Stimulated activated memory B cell treated with anti-CD40 and anti-IgM and Interleukin-4, amounts not matched to agents 10 μg/mL and 1 μg/mL and 100 μg/mL, for 72 hours (primary cell): Measurements from ENCODE around the gene MARK4.
A peak's percentile ranks its signal among the peaks of the same experiment; 100 is the strongest.
"Not testable (repeated sequence)": the region's sequence is repeated elsewhere in the genome, so short reads cannot be mapped to it uniquely, and the experiment has no call there.

Source experiments
- ATAC-seq: fragments of 150-1000 bp; cut with Tn5 transposase; 2 replicates; pipeline ENCODE4 v1.10.0; 2021
- H3K27ac Mint-ChIP-seq: one replicate; pipeline ENCODE4 v1.8.0; 2022; ENCODE audit warnings: mild to moderate bottlenecking, mixed read lengths
- H3K27me3 Mint-ChIP-seq: one replicate; pipeline ENCODE4 v1.8.0; 2022; ENCODE audit warnings: mixed read lengths
- H3K36me3 Mint-ChIP-seq: one replicate; pipeline ENCODE4 v1.8.0; 2022; ENCODE audit warnings: mixed read lengths
- H3K4me1 Mint-ChIP-seq: one replicate; pipeline ENCODE4 v1.8.0; 2022; ENCODE audit warnings: mixed read lengths
- H3K4me3 Mint-ChIP-seq: one replicate; pipeline ENCODE4 v1.8.0; 2022; ENCODE audit warnings: mild to moderate bottlenecking, moderate library complexity, mixed read lengths
- H3K9me3 Mint-ChIP-seq: one replicate; pipeline ENCODE4 v1.8.0; 2022; ENCODE audit warnings: mixed read lengths

Gene MARK4

DNA sequence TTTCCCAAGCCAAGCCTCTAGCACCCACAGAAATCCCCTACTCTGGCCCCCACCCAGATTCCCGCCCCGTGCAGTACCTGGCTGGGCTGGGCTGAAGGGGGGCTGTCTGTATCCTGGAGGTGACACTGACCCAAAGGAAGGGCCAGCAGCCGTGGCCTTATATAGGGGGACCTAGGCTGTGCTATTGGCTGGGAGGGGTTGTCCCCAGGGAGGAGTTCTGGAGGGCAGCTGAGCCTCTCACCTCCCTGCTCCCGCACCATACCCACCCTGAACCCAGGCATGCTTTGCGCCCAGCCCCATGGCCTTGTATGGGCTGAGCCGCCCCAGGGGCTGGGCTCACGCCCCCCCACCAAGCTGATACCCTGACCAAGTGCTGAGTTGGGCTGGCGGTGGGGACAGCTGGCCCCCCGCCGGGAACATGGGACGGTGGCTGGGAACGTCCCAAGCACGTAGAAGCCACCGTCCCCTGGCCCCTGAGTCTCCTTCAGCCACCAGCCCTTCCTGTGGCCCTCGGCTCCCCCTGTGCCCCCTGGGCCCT is 71.7 kb downstream of the MARK4 start, which contains the start of gene CKM:
TSS of gene CKM (minus strand) at position 132 of the 538 bp plus-strand sequence. CDS start 3,162 bp downstream, outside the sequence.
- peaks cover 69% of the 10 kb centered on the region for H3K27me3 Mint-ChIP-seq
- peaks cover 8% of the 10 kb centered on the region for H3K4me1 Mint-ChIP-seq
- H3K27ac Mint-ChIP-seq = no peak within 1 kb of the TSS
- H3K4me3 Mint-ChIP-seq = no peak within 1 kb of the TSS
- ATAC-seq = no peak
- no peaks in the 10 kb centered on the region for H3K36me3 Mint-ChIP-seq
- no peaks in the 10 kb centered on the region for H3K9me3 Mint-ChIP-seq

DNA sequence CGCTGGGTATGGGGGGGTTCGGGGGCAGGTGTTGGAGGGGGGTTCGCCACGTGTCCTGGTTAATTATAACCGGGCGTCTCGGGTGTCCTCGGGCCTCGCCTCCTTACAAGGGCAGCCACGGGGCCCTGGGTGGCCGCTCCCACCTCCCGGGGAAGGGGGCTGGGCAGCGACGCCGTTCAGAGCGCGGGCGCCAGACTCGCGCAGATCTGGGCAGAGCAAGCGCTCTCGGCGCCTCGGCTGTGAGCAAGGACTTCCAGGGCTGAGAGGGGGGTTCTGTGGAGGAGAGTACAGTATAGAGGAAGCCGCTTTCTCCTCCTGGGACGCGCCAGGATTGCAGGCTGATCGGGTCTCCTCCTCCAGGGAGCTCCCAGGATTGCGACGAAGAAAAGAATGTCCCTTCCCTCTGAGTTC is 72.6 kb downstream of the MARK4 start:
- Mint-ChIP-seq H3K4me3 (no peak overlapping the region), H3K27ac (no peak overlapping the region), H3K36me3 (no peaks in the 10 kb centered on the region), H3K9me3 (no peaks in the 10 kb centered on the region), H3K27me3 (peaks cover 69% of the 10 kb centered on the region), H3K4me1 (peaks cover 8% of the 10 kb centered on the region)
- no peak for ATAC-seq

GRCh38 chr19:45324349-45324907 is 73.4 kb downstream of the MARK4 start:
- Mint-ChIP-seq H3K4me1 (peaks cover 8% of the 10 kb centered on the region), H3K27ac (no peak overlapping the region), H3K27me3 (peaks cover 74% of the 10 kb centered on the region), H3K36me3 (no peaks in the 10 kb centered on the region), H3K9me3 (no peaks in the 10 kb centered on the region), H3K4me3 (no peak overlapping the region)
- no peak for ATAC-seq

DNA sequence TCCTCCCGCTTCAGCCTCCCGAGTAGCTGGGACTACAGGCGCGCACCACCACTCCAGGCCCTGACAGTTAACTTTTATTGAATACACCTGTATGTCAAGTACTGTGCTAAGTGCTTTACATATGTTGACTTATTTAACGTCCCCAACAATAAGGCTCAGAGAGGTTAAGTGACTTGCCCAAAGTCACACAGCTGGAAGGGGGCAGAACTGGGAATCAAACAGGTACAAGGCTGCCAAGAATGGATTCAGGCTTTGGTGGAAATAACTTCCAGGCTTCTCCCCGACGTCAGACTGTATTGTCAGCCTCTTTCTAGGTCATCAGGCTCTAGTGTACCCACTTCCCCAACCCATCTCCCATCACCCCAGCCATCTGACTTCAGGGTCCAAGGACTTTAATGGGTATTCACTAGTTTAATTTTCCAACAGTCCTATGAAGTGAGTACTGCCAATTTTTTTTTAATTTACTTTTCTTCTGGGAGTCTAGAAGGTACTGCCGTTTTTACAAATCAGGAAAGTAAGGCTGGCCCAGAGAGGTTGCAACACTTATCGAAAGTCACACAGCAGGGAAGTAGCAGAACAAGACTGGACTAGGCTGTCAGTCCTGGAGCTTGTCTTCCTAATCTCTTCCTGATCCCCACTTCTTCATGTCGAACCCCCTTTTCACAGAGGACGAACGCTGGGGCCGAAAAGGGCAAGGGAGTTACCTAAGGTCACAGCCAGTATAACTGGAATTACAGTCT is 76.5 kb downstream of the MARK4 start:
- no peak overlapping the region for H3K4me3 Mint-ChIP-seq
- peaks cover 8% of the 10 kb centered on the region for H3K4me1 Mint-ChIP-seq
- H3K36me3 Mint-ChIP-seq = no peaks in the 10 kb centered on the region
- no peaks in the 10 kb centered on the region for H3K9me3 Mint-ChIP-seq
- H3K27ac Mint-ChIP-seq = no peak overlapping the region
- H3K27me3 Mint-ChIP-seq = peaks cover 68% of the 10 kb centered on the region
- no peak for ATAC-seq

DNA sequence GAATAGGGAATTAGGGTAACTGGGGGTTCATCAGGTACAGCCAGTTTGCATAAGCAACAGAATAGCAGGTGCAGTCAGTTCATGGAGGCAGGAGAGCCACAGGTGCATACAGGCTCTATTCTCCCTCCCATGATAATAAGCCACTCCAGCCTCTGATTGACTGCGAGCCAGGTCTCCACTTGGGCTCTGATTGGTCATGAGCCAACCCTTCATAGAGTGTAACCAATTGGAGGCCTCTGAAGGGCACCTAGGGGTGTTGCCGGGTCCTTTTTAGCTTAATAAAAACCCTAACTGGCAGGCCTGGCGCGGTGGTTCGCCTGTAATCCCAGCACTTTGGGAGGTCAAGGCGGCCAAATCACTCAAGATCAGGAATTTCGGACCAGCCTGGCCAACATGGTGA is 80.3 kb downstream of the MARK4 start:
- no peak overlapping the region for H3K27ac Mint-ChIP-seq
- H3K9me3 Mint-ChIP-seq = no peaks in the 10 kb centered on the region
- no peak overlapping the region for H3K4me3 Mint-ChIP-seq
- no peak for ATAC-seq
- H3K4me1 Mint-ChIP-seq = peaks cover 3% of the 10 kb centered on the region
- H3K36me3 Mint-ChIP-seq = no peaks in the 10 kb centered on the region
- H3K27me3 Mint-ChIP-seq = peaks cover 42% of the 10 kb centered on the region

DNA sequence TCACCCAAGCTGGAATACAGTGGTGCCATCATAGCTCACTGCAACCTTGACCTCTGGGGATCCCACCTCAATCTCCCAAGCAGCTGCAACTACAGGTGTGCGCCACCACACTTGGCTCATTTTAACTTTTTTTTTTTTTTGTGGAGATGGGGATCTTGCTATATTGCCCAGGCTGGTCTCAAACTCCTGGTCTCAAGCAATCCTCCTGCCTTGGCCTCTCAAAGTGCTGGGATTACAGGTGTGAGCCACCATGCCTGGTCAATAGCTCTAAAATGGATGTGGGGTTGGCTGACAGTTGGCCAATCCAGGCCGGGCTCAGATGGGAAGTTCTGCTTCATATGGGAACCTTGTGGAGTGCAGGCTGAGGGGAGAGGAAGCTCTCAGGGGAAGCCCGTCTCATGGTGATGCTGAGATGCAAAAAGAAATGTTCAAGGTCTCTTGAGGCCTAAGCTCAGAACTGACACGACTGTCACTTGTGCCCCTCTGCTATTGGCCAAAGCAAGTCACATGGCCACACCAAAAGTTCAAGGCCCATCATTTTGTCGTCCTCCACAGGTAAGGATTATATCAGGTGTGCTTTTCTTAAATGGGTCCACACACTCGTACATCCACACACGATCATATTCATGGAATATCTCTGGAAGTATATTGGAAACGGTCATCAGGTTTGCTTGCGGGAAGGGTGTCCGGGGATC is 82.7 kb downstream of the MARK4 start:
- Mint-ChIP-seq H3K36me3 (no peaks in the 10 kb centered on the region), H3K4me1 (peaks cover 5% of the 10 kb centered on the region), H3K9me3 (no peaks in the 10 kb centered on the region), H3K27ac (no peak overlapping the region), H3K27me3 (peaks cover 48% of the 10 kb centered on the region), H3K4me3 (no peak overlapping the region)
- ATAC-seq = no peak

- H3K4me1 Mint-ChIP-seq, H3K4me3 Mint-ChIP-seq, ATAC-seq, H3K36me3 Mint-ChIP-seq, H3K9me3 Mint-ChIP-seq, H3K27ac Mint-ChIP-seq: not testable (repeated sequence)
- H3K27me3 Mint-ChIP-seq = peaks cover 48% of the 10 kb centered on the region
Observed at GRCh38 chr19:45334881-45335280, 83.8 kb downstream of the MARK4 start.

- Mint-ChIP-seq H3K4me1 (peaks cover 13% of the 10 kb centered on the region), H3K9me3 (no peaks in the 10 kb centered on the region), H3K36me3 (no peaks in the 10 kb centered on the region), H3K27me3 (peaks cover 39% of the 10 kb centered on the region), H3K27ac (no peak overlapping the region), H3K4me3 (no peak overlapping the region)
- ATAC-seq = no peak
Observed at GRCh38 chr19:45336696-45337251, 85.7 kb downstream of the MARK4 start.

GRCh38 chr19:45339629-45340028 is 88.6 kb downstream of the MARK4 start:
- H3K36me3 Mint-ChIP-seq = no peaks in the 10 kb centered on the region
- H3K27ac Mint-ChIP-seq = no peak overlapping the region
- H3K9me3 Mint-ChIP-seq = no peaks in the 10 kb centered on the region
- no peak overlapping the region for H3K4me3 Mint-ChIP-seq
- H3K27me3 Mint-ChIP-seq = peaks cover 36% of the 10 kb centered on the region
- H3K4me1 Mint-ChIP-seq = peaks cover 13% of the 10 kb centered on the region
- ATAC-seq = no peak

- Mint-ChIP-seq H3K4me1 (peaks cover 13% of the 10 kb centered on the region), H3K4me3 (peak within 1 kb of the TSS; percentile 55)
- ATAC-seq = peak; percentile 17
Observed at GRCh38 chr19:45340232-45340898, 89.3 kb downstream of the MARK4 start, which contains the start of gene KLC3. Gene KLC3, plus strand, starts transcription at chr19:45340750. Its CDS starts 4,792 bp downstream, at chr19:45345542.

GRCh38 chr19:45340899-45341453 is 89.9 kb downstream of the MARK4 start:
- peak; percentile 37 for ATAC-seq
- H3K4me3 Mint-ChIP-seq = no peak overlapping the region
- no peaks in the 10 kb centered on the region for H3K9me3 Mint-ChIP-seq
- peaks cover 50% of the 10 kb centered on the region for H3K27me3 Mint-ChIP-seq
- no peak overlapping the region for H3K27ac Mint-ChIP-seq
- no peaks in the 10 kb centered on the region for H3K36me3 Mint-ChIP-seq
- peaks cover 13% of the 10 kb centered on the region for H3K4me1 Mint-ChIP-seq

More at GRCh38 chr19:45340232-45340898, 89.3 kb downstream of the MARK4 start, which contains the start of gene KLC3:
- Mint-ChIP-seq H3K27ac (no peak within 1 kb of the TSS), H3K36me3 (no peaks in the 10 kb centered on the region), H3K27me3 (peaks cover 44% of the 10 kb centered on the region), H3K9me3 (no peaks in the 10 kb centered on the region)

DNA sequence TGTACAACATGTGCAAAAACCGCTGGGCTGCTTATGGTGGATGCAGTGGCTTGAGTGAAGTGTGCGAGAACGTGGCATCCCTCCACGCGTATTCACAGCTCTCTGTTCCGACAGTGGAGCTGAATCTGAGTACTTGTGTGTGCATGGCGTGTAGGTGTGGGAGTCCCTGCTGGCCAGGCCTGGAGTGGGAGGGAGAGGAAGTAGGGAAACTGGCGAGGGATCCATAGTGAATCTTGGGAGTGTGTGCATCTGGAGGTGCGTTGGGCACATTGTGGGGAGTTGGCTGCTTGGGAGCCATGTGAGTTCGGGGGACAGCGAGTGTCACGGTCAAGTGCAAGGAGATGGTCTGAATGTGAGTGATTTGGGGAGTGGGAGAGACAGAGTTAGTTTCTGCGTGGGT is 91.8 kb downstream of the MARK4 start:
- Mint-ChIP-seq H3K27me3 (peaks cover 50% of the 10 kb centered on the region), H3K4me3 (no peak overlapping the region), H3K36me3 (no peaks in the 10 kb centered on the region), H3K27ac (no peak overlapping the region), H3K4me1 (peaks cover 13% of the 10 kb centered on the region), H3K9me3 (no peaks in the 10 kb centered on the region)
- ATAC-seq = no peak

GRCh38 chr19:45344621-45345505 is 93.8 kb downstream of the MARK4 start:
- H3K4me3 Mint-ChIP-seq = no peak overlapping the region
- peaks cover 35% of the 10 kb centered on the region for H3K27me3 Mint-ChIP-seq
- no peak for ATAC-seq
- peaks cover under 1% of the 10 kb centered on the region for H3K36me3 Mint-ChIP-seq
- H3K4me1 Mint-ChIP-seq = peaks cover 6% of the 10 kb centered on the region
- H3K27ac Mint-ChIP-seq = no peak overlapping the region
- H3K9me3 Mint-ChIP-seq = no peaks in the 10 kb centered on the region

DNA sequence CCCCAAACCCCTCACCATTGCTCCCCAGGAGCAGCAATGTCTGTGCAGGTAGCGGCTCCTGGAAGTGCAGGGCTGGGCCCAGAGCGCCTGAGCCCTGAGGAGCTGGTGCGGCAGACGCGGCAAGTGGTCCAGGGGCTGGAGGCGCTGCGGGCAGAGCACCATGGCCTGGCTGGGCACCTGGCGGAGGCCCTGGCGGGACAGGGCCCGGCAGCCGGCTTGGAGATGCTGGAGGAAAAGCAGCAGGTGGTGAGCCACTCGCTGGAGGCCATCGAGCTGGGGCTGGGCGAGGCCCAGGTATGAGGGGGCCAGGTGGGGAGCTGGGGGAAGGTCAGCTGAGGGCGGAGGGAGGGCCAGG is 94.4 kb downstream of the MARK4 start:
- ATAC-seq = no peak
- Mint-ChIP-seq H3K4me3 (no peak overlapping the region), H3K9me3 (no peaks in the 10 kb centered on the region), H3K4me1 (no peaks in the 10 kb centered on the region), H3K27me3 (peaks cover 35% of the 10 kb centered on the region), H3K36me3 (peaks cover 7% of the 10 kb centered on the region), H3K27ac (no peak overlapping the region)
